T-cell (primary cell): ENCODE results near the gene DIP2C. TPM values are rescaled to one million over a fixed set of nuclear protein-coding genes. Genes with fewer than 3 reads are reported as not detected.

ENCODE experiments used
- ATAC-seq, 4 experiments: fragments of 200-7000 bp in 3 of 4; fragments of 150-1000 bp in 1 of 4; cut with Tn5 transposase; replicated peaks in 1 of 4; 1 replicate in 3 of 4; 2 replicates in 1 of 4; pipeline ENCODE4 v1.10.0; 2021; ENCODE audit warnings: moderate library complexity in 3 of 4, mild to moderate bottlenecking in 2 of 4, moderate number of reproducible peaks in 1 of 4
- CTCF ChIA-PET, 2 donors: fragments of 300-600 bp; sonication (Branson Sonifier 250); formaldehyde crosslinking; loops; one replicate each; lab custom pipeline; 2022; ENCODE audit warnings: antibody characterized with exemption in 2 of 2; lab: Charles Lee
- POLR2A ChIA-PET, 2 donors: fragments of 300-600 bp; sonication (Branson Sonifier 250); formaldehyde crosslinking; loops; one replicate each; lab custom pipeline; 2022; ENCODE audit warnings: antibody characterized with exemption in 2 of 2; lab: Charles Lee
- DNase-seq, 35 experiments: peaks; one replicate each; pipeline versions ENCODE4 v3.0.0 to v3.0.0-alpha.2; 2013 to 2023
- H3K27ac ChIP-seq: one replicate; pipeline ENCODE4 v1.5.1; 2013; ENCODE audit warnings: low read length
- H3K27me3 ChIP-seq, 2 experiments: replicated peaks in 1 of 2; 1 replicate in 1 of 2; 2 replicates in 1 of 2; pipeline versions ENCODE4 v1.6.1 to v1.7.0; 2013; ENCODE audit warnings: low read length in 1 of 2, mixed read lengths in 1 of 2; ENCODE audit not compliant: control insufficient read depth in 2 of 2, insufficient read depth in 2 of 2; ENCODE audit errors: extremely low read depth in 1 of 2
- H3K36me3 ChIP-seq, 2 donors: 1 replicate in 1 of 2; 2 replicates in 1 of 2; pipeline versions ENCODE4 v1.6.1 to v1.7.0; 2013; ENCODE audit warnings: low read length in 1 of 2; ENCODE audit not compliant: control insufficient read depth in 2 of 2, insufficient read depth in 1 of 2; ENCODE audit errors: extremely low read depth in 1 of 2
- H3K4me1 ChIP-seq, 2 experiments: 1 replicate in 1 of 2; 2 replicates in 1 of 2; pipeline versions ENCODE4 v1.6.1 to v1.7.0; 2013; ENCODE audit warnings: low read length in 2 of 2, mixed read lengths in 1 of 2; ENCODE audit not compliant: insufficient read depth in 2 of 2, control insufficient read depth in 1 of 2; ENCODE audit errors: extremely low read depth in 1 of 2
- H3K4me3 ChIP-seq, 2 donors: 1 replicate in 1 of 2; 2 replicates in 1 of 2; pipeline versions ENCODE4 v1.5.1 to v1.7.0; 2013; ENCODE audit warnings: mild to moderate bottlenecking in 2 of 2, low read length in 1 of 2, moderate library complexity in 1 of 2; ENCODE audit not compliant: control insufficient read depth in 1 of 2; ENCODE audit errors: extremely low read depth in 1 of 2
- H3K9me3 ChIP-seq: 2 replicates; pipeline ENCODE4 v1.7.0; 2013
- H3K27ac Mint-ChIP-seq, 2 donors: one replicate each; pipeline ENCODE4 v1.8.0; 2020 to 2021; ENCODE audit warnings: mild to moderate bottlenecking in 2 of 2, mixed read lengths in 2 of 2
- H3K27me3 Mint-ChIP-seq, 2 donors: one replicate each; pipeline ENCODE4 v1.8.0; 2021 to 2022; ENCODE audit warnings: mixed read lengths in 2 of 2
- H3K36me3 Mint-ChIP-seq: one replicate; pipeline ENCODE4 v1.8.0; 2021; ENCODE audit warnings: mixed read lengths
- H3K4me1 Mint-ChIP-seq, 3 donors: one replicate each; pipeline ENCODE4 v1.8.0; 2020 to 2022; ENCODE audit warnings: mixed read lengths in 3 of 3, mild to moderate bottlenecking in 1 of 3
- H3K4me3 Mint-ChIP-seq, 3 donors: one replicate each; pipeline ENCODE4 v1.8.0; 2020 to 2022; ENCODE audit warnings: mild to moderate bottlenecking in 3 of 3, mixed read lengths in 3 of 3, moderate library complexity in 3 of 3
- H3K9me3 Mint-ChIP-seq, 3 donors: one replicate each; pipeline ENCODE4 v1.8.0; 2020 to 2022; ENCODE audit warnings: mixed read lengths in 3 of 3
- WGBS: methylation state at CpG from one replicate; pipeline ENCODE4 v1.1.5; 2013; ENCODE audit warnings: missing lambda C conversion rate; ENCODE audit not compliant: insufficient coverage; 5-methylcytosine and 5-hydroxymethylcytosine counted together
- total RNA-seq, 35 experiments: library from RNA in 6 of 35; stranded (reverse) in 6 of 35; fragments of 120-200 nt in 1 of 35; gene quantifications; one replicate each; pipeline versions ENCODE4 v1.2.1 to v1.2.4 and lab custom pipeline; 2013 to 2026

The DIP2C gene
- total RNA-seq, 5 donors from 2014 or later (not counting 1 experiment from before 2014, with no cell fraction given): 2.7 to 7.4 (median 4.5) TPM

DNA sequence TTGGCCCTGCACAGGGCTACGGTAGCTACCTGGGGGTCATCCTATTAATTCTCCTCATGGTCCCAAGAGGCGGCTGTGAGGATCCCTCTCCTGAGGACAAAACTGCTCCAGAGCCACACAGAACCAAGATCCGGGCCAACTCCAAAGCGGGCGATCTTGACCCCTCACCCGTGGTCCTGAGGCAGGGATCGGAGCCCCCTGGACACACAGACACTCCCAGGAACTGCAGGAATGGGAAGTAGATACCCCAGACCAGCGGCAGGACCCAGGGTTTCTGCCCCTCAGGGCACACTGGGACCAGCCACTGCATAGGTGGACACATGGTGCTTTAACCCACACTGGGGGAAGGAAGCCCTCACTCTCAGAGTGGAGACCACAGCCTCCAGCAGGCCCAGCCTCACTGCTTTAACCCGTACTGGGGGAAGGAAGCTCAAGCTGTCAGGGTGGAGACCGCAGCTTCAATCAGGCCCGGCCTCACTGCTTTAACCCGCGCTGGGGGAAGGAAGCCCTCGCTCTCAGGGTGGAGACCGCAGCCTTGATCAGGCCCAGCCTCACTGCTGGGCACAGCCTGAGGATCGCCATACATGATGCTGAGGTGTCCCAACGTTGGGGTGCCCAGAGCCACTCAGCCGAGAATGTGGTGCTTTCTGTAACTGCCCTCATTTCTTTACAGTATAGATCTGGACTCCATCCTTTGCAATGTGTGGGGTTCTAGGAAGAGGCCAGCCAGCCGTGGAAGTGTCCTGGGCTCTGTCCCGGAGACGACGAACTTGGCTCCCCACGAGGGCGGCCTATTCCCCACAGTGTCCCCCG is 60.1 kb downstream of the DIP2C start:
- no peaks in the 10 kb centered on the region for H3K36me3 Mint-ChIP-seq
- no peak overlapping the region for H3K4me3 Mint-ChIP-seq
- ChIA-PET CTCF (no interaction called here), POLR2A (no interaction called here)
- WGBS: 32% methylated on average over 16 of the region's 25 CpGs
- peaks cover 0 to 5% (median 2%) of the 10 kb centered on the region in 3 donors for H3K4me1 Mint-ChIP-seq
- H3K27me3 Mint-ChIP-seq: peaks cover 5 to 19% of the 10 kb centered on the region in 2 donors
- Histone ChIP-seq H3K4me3 (no peak overlapping the region), H3K9me3 (no peaks in the 10 kb centered on the region), H3K27me3 (peaks cover 0 to 37% of the 10 kb centered on the region in 2 experiments), H3K27ac (no peak overlapping the region), H3K4me1 (peaks cover 0 to 2% of the 10 kb centered on the region in 2 experiments), H3K36me3 (no peaks in the 10 kb centered on the region)
- H3K27ac Mint-ChIP-seq: peak overlapping the region in 1 of 2 donors; percentile 31
- ATAC-seq (peak in 2 of 4 experiments; percentile 16 to 30), DNase-seq (no peak)
- H3K9me3 Mint-ChIP-seq: no peaks in the 10 kb centered on the region

DNA sequence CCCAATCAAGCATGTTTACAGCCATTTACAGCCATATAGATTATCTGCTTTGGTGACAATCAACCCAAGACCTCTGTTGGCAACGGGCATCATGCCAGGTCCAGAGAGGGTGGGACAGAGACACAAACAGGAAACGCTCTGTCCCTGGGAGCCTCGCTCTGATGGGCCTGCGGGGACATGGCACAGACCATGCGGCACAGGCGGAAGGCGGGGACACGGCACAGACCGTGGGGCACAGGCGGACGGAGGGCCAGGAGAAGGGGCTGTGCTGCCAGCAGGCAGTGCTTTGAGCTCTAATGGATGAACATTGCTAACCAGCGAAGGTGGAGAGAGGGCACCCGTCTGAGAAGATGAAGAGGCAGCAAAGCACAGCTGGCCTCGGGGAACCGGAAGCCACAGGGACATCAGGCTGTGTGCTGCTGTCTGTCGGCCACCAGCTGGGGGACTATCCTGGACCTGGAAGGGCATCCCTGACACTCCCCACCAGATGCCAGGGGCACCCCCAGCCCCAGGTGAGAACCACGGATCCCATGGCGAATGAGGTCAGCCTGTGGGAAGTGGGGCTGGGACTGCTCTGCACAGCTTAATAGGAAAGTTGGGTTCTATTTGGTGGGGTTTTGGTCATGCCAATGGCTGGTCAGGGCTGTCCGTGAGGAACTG is 61.0 kb downstream of the DIP2C start:
- Histone ChIP-seq H3K36me3 (no peaks in the 10 kb centered on the region), H3K27me3 (peaks cover 0 to 41% of the 10 kb centered on the region in 2 experiments), H3K9me3 (no peaks in the 10 kb centered on the region), H3K4me3 (no peak overlapping the region), H3K27ac (no peak overlapping the region), H3K4me1 (peaks cover 0 to 2% of the 10 kb centered on the region in 2 experiments)
- Mint-ChIP-seq H3K4me1 (peaks cover 0 to 5% (median 2%) of the 10 kb centered on the region in 3 donors), H3K27ac (peak overlapping the region in 1 of 2 donors; percentile 31), H3K36me3 (no peaks in the 10 kb centered on the region), H3K27me3 (peaks cover 3 to 16% of the 10 kb centered on the region in 2 donors), H3K9me3 (no peaks in the 10 kb centered on the region), H3K4me3 (no peak overlapping the region)
- DNase-seq: no peak
- POLR2A ChIA-PET: no interaction called here
- no peak for ATAC-seq
- WGBS: 88% methylated on average over 13 of the region's 19 CpGs
- CTCF ChIA-PET: no interaction called here

- Histone ChIP-seq H3K4me1 (peaks cover 0 to 2% of the 10 kb centered on the region in 2 experiments), H3K27ac (no peak overlapping the region), H3K36me3 (no peaks in the 10 kb centered on the region), H3K4me3 (no peak overlapping the region), H3K9me3 (no peaks in the 10 kb centered on the region), H3K27me3 (peaks cover 0 to 45% of the 10 kb centered on the region in 2 experiments)
- ChIA-PET CTCF (no interaction called here), POLR2A (no interaction called here)
- DNase-seq (no peak), ATAC-seq (no peak)
- H3K9me3 Mint-ChIP-seq: no peaks in the 10 kb centered on the region
- H3K27ac Mint-ChIP-seq: no peak overlapping the region
- H3K36me3 Mint-ChIP-seq: no peaks in the 10 kb centered on the region
- peaks cover 0 to 5% (median 2%) of the 10 kb centered on the region in 3 donors for H3K4me1 Mint-ChIP-seq
- 90% methylated on average over 35 of the region's 46 CpGs for WGBS
- no peak overlapping the region for H3K4me3 Mint-ChIP-seq
- peaks cover 11 to 21% of the 10 kb centered on the region in 2 donors for H3K27me3 Mint-ChIP-seq
These were observed 62.2 kb downstream of the DIP2C start for GRCh38 chr10:627032-627992.

DNA sequence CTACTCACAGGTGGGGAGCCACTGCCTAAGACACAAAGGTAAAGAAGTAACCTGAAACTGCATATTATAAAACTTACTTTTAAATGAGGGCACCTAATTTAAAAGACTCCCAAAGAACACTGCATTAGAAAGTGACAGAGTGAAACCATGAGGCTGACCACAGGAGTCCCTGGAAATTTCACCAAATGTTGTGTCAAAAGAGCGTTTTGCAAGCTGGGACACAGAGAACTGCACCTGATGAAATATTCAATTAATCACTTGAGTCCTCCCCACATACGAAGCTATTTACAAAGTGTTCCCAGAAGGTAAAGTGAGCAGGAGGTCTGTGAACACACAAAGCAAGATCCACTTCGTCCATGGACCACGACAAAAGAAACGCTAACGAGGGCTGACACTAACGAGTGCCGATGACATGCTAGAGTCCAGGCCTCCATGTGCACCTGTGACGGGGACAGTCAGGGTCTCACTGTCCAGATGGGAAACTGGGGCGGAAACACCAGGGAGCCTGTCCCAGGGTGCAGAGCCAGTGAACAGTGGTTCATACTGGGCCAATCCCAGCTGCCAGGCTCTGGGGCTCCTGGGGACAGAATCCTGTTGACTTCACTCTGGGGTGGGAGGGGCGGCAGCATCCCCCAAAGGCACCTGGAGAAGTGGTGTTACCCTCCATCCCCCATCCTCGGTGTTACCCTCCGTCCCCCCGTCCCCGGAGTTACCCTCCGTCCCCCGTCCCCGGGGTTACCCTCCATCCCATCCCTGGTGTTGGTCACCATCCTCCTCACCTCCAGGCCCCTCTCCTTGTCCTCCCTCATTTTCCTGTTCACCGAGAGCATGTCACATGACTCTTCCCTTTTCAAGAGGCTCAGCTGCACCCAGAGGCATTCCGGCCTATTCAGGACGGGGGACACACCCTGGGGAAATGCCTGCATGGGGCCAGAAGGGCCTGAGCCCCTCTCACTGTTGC is 63.4 kb downstream of the DIP2C start:
- CTCF ChIA-PET: no interaction called here
- H3K4me1 Mint-ChIP-seq: peaks cover 0 to 5% (median 2%) of the 10 kb centered on the region in 3 donors
- H3K36me3 ChIP-seq: no peaks in the 10 kb centered on the region
- H3K4me3 Mint-ChIP-seq: no peak overlapping the region
- no peak overlapping the region for H3K27ac ChIP-seq
- no peak overlapping the region for H3K27ac Mint-ChIP-seq
- H3K4me1 ChIP-seq: peaks cover 0 to 2% of the 10 kb centered on the region in 2 experiments
- H3K27me3 ChIP-seq: peaks cover 2 to 50% of the 10 kb centered on the region in 2 experiments
- H3K4me3 ChIP-seq: no peak overlapping the region
- no peak for DNase-seq
- H3K9me3 Mint-ChIP-seq: no peaks in the 10 kb centered on the region
- H3K27me3 Mint-ChIP-seq: peaks cover 17 to 29% of the 10 kb centered on the region in 2 donors
- POLR2A ChIA-PET: no interaction called here
- peak in 1 of 4 experiments; percentile 17 for ATAC-seq
- H3K9me3 ChIP-seq: no peaks in the 10 kb centered on the region
- H3K36me3 Mint-ChIP-seq: no peaks in the 10 kb centered on the region
- WGBS: 81% methylated on average over 15 of the region's 21 CpGs

- H3K9me3 ChIP-seq: no peaks in the 10 kb centered on the region
- H3K27me3 ChIP-seq: peaks cover 3 to 47% of the 10 kb centered on the region in 2 experiments
- Mint-ChIP-seq H3K4me3 (no peak overlapping the region), H3K27me3 (peaks cover 17 to 30% of the 10 kb centered on the region in 2 donors), H3K36me3 (no peaks in the 10 kb centered on the region), H3K9me3 (no peaks in the 10 kb centered on the region), H3K4me1 (peaks cover 0 to 5% (median 2%) of the 10 kb centered on the region in 3 donors), H3K27ac (no peak overlapping the region)
- WGBS: 86% methylated on average over 14 of the region's 17 CpGs
- ChIA-PET POLR2A (no interaction called here), CTCF (no interaction called here)
- no peak overlapping the region for H3K4me3 ChIP-seq
- peaks cover 0 to 2% of the 10 kb centered on the region in 2 experiments for H3K4me1 ChIP-seq
- no peak overlapping the region for H3K27ac ChIP-seq
- H3K36me3 ChIP-seq: no peaks in the 10 kb centered on the region
- no peak for ATAC-seq
- no peak for DNase-seq
These were observed 64.2 kb downstream of the DIP2C start for GRCh38 chr10:625333-625696.
